B cell (primary cell): ENCODE data around the gene MAGI2. TPM values are rescaled to one million over a fixed set of nuclear protein-coding genes. Genes with fewer than 3 reads are reported as not detected.

Experiments used
- ATAC-seq: fragments of 200-7000 bp; cut with Tn5 transposase; one replicate; pipeline ENCODE4 v1.10.0; 2021; ENCODE audit warnings: low read depth, mild to moderate bottlenecking, moderate number of reproducible peaks, moderate library complexity
- CTCF ChIA-PET: fragments of 350-600 bp; sonication (Branson Sonifier 250); formaldehyde crosslinking; loops from one replicate; lab custom pipeline; 2021; ENCODE audit warnings: antibody characterized with exemption, inconsistent platforms; lab: Charles Lee
- POLR2A ChIA-PET: fragments of 350-600 bp; sonication (Branson Sonifier 250); formaldehyde crosslinking; loops from one replicate; lab custom pipeline; 2021; ENCODE audit warnings: antibody characterized with exemption; lab: Charles Lee
- DNase-seq: peaks from one replicate; pipeline ENCODE4 v3.0.0; 2013
- H2AFZ ChIP-seq: 2 replicates; pipeline ENCODE4 v1.6.1; 2012; ENCODE audit warnings: mild to moderate bottlenecking, low read depth, low read length; ENCODE audit not compliant: insufficient read depth, poor library complexity, severe bottlenecking
- H3K27ac ChIP-seq, 2 donors: 1 replicate in 1 of 2; 2 replicates in 1 of 2; pipeline ENCODE4 v1.5.1; 2012 to 2013; ENCODE audit warnings: low read length in 2 of 2, mild to moderate bottlenecking in 2 of 2, moderate library complexity in 1 of 2
- H3K27me3 ChIP-seq, 4 experiments: fragments of 200-600 bp in 1 of 4; sonication (generic) in 1 of 4; replicated peaks in 1 of 4; 1 replicate in 2 of 4; 2 replicates in 2 of 4; pipeline versions ENCODE4 v1.6.1 to v1.7.0; 2013 to 2016; ENCODE audit warnings: low read length in 3 of 4, mild to moderate bottlenecking in 2 of 4, mixed read lengths in 1 of 4, moderate library complexity in 1 of 4; ENCODE audit not compliant: insufficient read depth in 4 of 4, control insufficient read depth in 3 of 4; ENCODE audit errors: control extremely low read depth in 1 of 4
- H3K36me3 ChIP-seq, 2 experiments: replicated peaks in 1 of 2; 1 replicate in 1 of 2; 2 replicates in 1 of 2; pipeline versions ENCODE4 v1.6.1 to v1.7.1; 2013; ENCODE audit warnings: low read length in 1 of 2; ENCODE audit not compliant: insufficient read depth in 2 of 2, control insufficient read depth in 1 of 2; ENCODE audit errors: control extremely low read depth in 1 of 2, extremely low read depth in 1 of 2
- H3K4me1 ChIP-seq, 2 donors: fragments of 200-600 bp in 1 of 2; sonication (generic) in 1 of 2; 1 replicate in 1 of 2; 2 replicates in 1 of 2; pipeline versions ENCODE4 v1.5.1 to v1.6.1; 2013 to 2017; ENCODE audit warnings: low read length in 2 of 2; ENCODE audit not compliant: control insufficient read depth in 2 of 2, insufficient read depth in 2 of 2
- H3K4me2 ChIP-seq: replicated peaks from 2 replicates; pipeline ENCODE3; 2012; ENCODE audit warnings: mild to moderate bottlenecking, low read depth, low read length; ENCODE audit not compliant: poor library complexity, severe bottlenecking
- H3K4me3 ChIP-seq, 5 experiments: fragments of 200-600 bp in 1 of 5; sonication (generic) in 1 of 5; 1 replicate in 3 of 5; 2 replicates in 2 of 5; pipeline versions ENCODE4 v1.5.1 to v1.7.0; 2011 to 2016; ENCODE audit warnings: low read length in 4 of 5, mild to moderate bottlenecking in 4 of 5, low read depth in 2 of 5, control low read depth in 1 of 5, moderate library complexity in 1 of 5; ENCODE audit not compliant: insufficient read depth in 1 of 5; ENCODE audit errors: control extremely low read depth in 1 of 5, extremely low read depth in 1 of 5
- H3K79me2 ChIP-seq: fragments of 200-600 bp; sonication (generic); one replicate; pipeline ENCODE4 v1.6.0; 2016; ENCODE audit warnings: low read length; ENCODE audit not compliant: control insufficient read depth, insufficient read depth
- H3K9ac ChIP-seq: fragments of 200-600 bp; sonication (generic); 2 replicates; pipeline ENCODE4 v1.6.1; 2017; ENCODE audit warnings: mild to moderate bottlenecking, low read length, moderate library complexity
- H3K9me3 ChIP-seq, 3 donors: one replicate each; pipeline versions ENCODE4 v1.6.1 to v1.7.1; 2013; ENCODE audit warnings: low read length in 2 of 3; ENCODE audit not compliant: control insufficient read depth in 2 of 3, insufficient read depth in 1 of 3; ENCODE audit errors: control extremely low read depth in 1 of 3
- H4K20me1 ChIP-seq: 2 replicates; pipeline ENCODE4 v1.6.0; 2012; ENCODE audit warnings: mild to moderate bottlenecking, low read length; ENCODE audit not compliant: insufficient read depth, control insufficient read depth, poor library complexity, severe bottlenecking
- H3K27ac Mint-ChIP-seq: one replicate; pipeline ENCODE4 v1.8.0; 2021; ENCODE audit warnings: mixed read lengths
- H3K27me3 Mint-ChIP-seq: one replicate; pipeline ENCODE4 v1.8.0; 2021; ENCODE audit warnings: mixed read lengths
- H3K4me1 Mint-ChIP-seq: one replicate; pipeline ENCODE4 v1.8.0; 2021; ENCODE audit warnings: mixed read lengths
- H3K4me3 Mint-ChIP-seq: one replicate; pipeline ENCODE4 v1.8.0; 2021; ENCODE audit warnings: mixed read lengths
- H3K9me3 Mint-ChIP-seq: one replicate; pipeline ENCODE4 v1.8.0; 2022; ENCODE audit warnings: mixed read lengths; ENCODE audit not compliant: insufficient read depth
- EZH2 ChIP-seq: IDR thresholded peaks from 2 replicates; pipeline ENCODE4 v1.6.1; 2012; ENCODE audit warnings: borderline replicate concordance, low read depth, mild to moderate bottlenecking, moderate library complexity, low read length; ENCODE audit not compliant: insufficient read depth, poor library complexity, severe bottlenecking
- WGBS: methylation state at CpG from one replicate; pipeline ENCODE4 v1.1.5; 2013; ENCODE audit warnings: missing lambda C conversion rate; ENCODE audit not compliant: insufficient coverage; 5-methylcytosine and 5-hydroxymethylcytosine counted together
- intact Hi-C: fragments of 100-400 bp; cut with micrococcal nuclease; formaldehyde crosslinking; loops from one replicate; pipeline ENCODE4 v1.10.0; 2022
- polyA plus RNA-seq: library from polyadenylated mRNA; depleted of rRNA; stranded (reverse); fragments of >200 nt; gene quantifications from 2 replicates; pipeline ENCODE4 v1.2.3, GENCODE V29; 2012
- total RNA-seq, 2 donors: library from RNA; stranded (reverse); fragments of 120-200 nt in 1 of 2; gene quantifications; 1 replicate in 1 of 2; 2 replicates in 1 of 2; pipeline versions ENCODE4 v1.2.3 to v1.2.4, GENCODE V29; 2013 to 2022
- TF ChIP-seq, protein P1 (sequence below): fragments of 200-600 bp; IDR thresholded peaks from one replicate; pipeline ENCODE4 v1.8.0; 2022; ENCODE audit warnings: antibody characterized with exemption, mild to moderate bottlenecking

MAGI2 gene
- total and polyA plus RNA-seq, 2 donors (not counting 1 experiment from before 2014, with no cell fraction given) = 0.16 to 0.64 TPM

DNA sequence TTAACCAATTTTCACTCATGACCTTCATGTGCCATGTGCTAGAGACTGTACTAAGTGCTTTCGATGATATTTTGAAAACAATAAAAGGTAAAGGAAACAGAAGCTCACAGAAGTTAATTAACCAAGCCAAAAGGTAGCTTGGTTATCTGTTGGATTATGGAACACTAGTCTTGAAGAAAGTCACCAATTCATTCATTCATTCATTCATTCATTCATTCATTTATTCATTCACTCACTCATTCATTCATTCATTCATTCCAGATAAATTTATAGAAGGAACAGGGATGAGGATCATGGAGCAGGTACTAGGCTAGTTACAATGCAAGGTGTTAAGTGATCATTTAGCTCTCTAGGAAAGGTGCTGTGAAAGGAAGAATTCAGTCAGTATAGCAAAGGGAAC lies 322.8 kb downstream of the MAGI2 start:
- no peak for DNase-seq
- H4K20me1 ChIP-seq = no peaks in the 10 kb centered on the region
- H2AFZ ChIP-seq = no peak overlapping the region
- H3K9me3 Mint-ChIP-seq = peaks cover 2% of the 10 kb centered on the region
- peaks cover 0 to 3% (median 0%) of the 10 kb centered on the region in 3 donors for H3K9me3 ChIP-seq
- H3K4me2 ChIP-seq = no peak overlapping the region
- H3K4me1 Mint-ChIP-seq = no peaks in the 10 kb centered on the region
- no CpG with 5 or more reads among the region's 1 CpG for WGBS
- no peaks in the 10 kb centered on the region for H3K27me3 Mint-ChIP-seq
- no peak overlapping the region for H3K27ac Mint-ChIP-seq
- POLR2A ChIA-PET = no interaction called here
- CTCF ChIA-PET = no interaction called here
- H3K36me3 ChIP-seq = no peaks in the 10 kb centered on the region
- intact Hi-C loops = no loop called here
- TF ChIP-seq, protein P1, sequence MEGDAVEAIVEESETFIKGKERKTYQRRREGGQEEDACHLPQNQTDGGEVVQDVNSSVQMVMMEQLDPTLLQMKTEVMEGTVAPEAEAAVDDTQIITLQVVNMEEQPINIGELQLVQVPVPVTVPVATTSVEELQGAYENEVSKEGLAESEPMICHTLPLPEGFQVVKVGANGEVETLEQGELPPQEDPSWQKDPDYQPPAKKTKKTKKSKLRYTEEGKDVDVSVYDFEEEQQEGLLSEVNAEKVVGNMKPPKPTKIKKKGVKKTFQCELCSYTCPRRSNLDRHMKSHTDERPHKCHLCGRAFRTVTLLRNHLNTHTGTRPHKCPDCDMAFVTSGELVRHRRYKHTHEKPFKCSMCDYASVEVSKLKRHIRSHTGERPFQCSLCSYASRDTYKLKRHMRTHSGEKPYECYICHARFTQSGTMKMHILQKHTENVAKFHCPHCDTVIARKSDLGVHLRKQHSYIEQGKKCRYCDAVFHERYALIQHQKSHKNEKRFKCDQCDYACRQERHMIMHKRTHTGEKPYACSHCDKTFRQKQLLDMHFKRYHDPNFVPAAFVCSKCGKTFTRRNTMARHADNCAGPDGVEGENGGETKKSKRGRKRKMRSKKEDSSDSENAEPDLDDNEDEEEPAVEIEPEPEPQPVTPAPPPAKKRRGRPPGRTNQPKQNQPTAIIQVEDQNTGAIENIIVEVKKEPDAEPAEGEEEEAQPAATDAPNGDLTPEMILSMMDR = no peak
- no peak for TF ChIP-seq EZH2
- no peak overlapping the region for H3K4me3 Mint-ChIP-seq
- H3K27me3 ChIP-seq = no peaks in the 10 kb centered on the region
- no peaks in the 10 kb centered on the region for H3K79me2 ChIP-seq
- ATAC-seq = no peak
- H3K4me1 ChIP-seq = no peaks in the 10 kb centered on the region
- no peak overlapping the region for H3K27ac ChIP-seq
- no peak overlapping the region for H3K9ac ChIP-seq
- H3K4me3 ChIP-seq = no peak overlapping the region

DNA sequence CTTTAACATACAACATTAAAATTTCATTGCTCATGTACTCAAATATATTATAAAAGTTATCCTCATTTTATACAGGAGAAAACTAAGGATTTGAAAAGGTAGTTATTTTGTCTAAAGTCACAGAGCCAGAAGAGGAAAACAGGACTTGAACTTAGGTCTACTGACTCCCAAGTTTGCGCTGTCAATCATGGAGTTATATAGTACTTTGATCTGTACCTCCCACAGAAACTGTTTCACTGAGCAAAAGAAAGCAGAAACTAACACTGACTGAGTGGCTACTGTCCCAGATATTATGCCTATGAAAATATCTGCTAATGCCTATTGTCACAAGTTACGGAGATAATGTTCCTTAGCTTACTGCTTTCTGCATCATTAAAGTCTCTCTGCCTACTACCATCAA lies 329.1 kb downstream of the MAGI2 start:
- Histone ChIP-seq H3K27ac (no peak overlapping the region), H3K9ac (no peak overlapping the region), H3K36me3 (no peaks in the 10 kb centered on the region), H3K4me1 (no peaks in the 10 kb centered on the region), H4K20me1 (no peaks in the 10 kb centered on the region), H2AFZ (no peak overlapping the region), H3K79me2 (no peaks in the 10 kb centered on the region), H3K9me3 (peaks cover 0 to 3% (median 0%) of the 10 kb centered on the region in 3 donors), H3K4me3 (no peak overlapping the region), H3K27me3 (no peaks in the 10 kb centered on the region), H3K4me2 (no peak overlapping the region)
- no peaks in the 10 kb centered on the region for H3K27me3 Mint-ChIP-seq
- POLR2A ChIA-PET = no interaction called here
- TF ChIP-seq, protein P1 = no peak
- no peak for TF ChIP-seq EZH2
- DNase-seq (no peak), ATAC-seq (no peak)
- peaks cover 5% of the 10 kb centered on the region for H3K9me3 Mint-ChIP-seq
- H3K27ac Mint-ChIP-seq = no peak overlapping the region
- CTCF ChIA-PET = no interaction called here
- no CpG with 5 or more reads among the region's 2 CpGs for WGBS
- intact Hi-C loops = no loop called here
- no peaks in the 10 kb centered on the region for H3K4me1 Mint-ChIP-seq
- no peak overlapping the region for H3K4me3 Mint-ChIP-seq
